CD4-positive, alpha-beta T cell (primary cell): ENCODE data around the gene OR4C6. TPM values are rescaled to one million over a fixed set of nuclear protein-coding genes. Genes with fewer than 3 reads are reported as not detected.

Experiments used
- ATAC-seq: fragments of 200-7000 bp; cut with Tn5 transposase; one replicate; pipeline ENCODE4 v1.10.0; 2022; ENCODE audit warnings: mild to moderate bottlenecking; ENCODE audit not compliant: poor library complexity
- CTCF ChIA-PET: fragments of 350-600 bp; sonication (Branson Sonifier 250); formaldehyde crosslinking; loops from one replicate; lab custom pipeline; 2021; ENCODE audit warnings: antibody characterized with exemption, inconsistent platforms; lab: Charles Lee
- POLR2A ChIA-PET: fragments of 350-600 bp; sonication (Branson Sonifier 250); formaldehyde crosslinking; loops from one replicate; lab custom pipeline; 2021; ENCODE audit warnings: antibody characterized with exemption, inconsistent platforms; lab: Charles Lee
- DNase-seq, 14 experiments: peaks; one replicate each; pipeline ENCODE4 v3.0.0-alpha.2; 2013 to 2020; ENCODE audit warnings: mixed read lengths in 2 of 14
- H3K27ac ChIP-seq, 2 donors: one replicate each; pipeline versions ENCODE4 v1.5.1 to v1.7.0; 2013; ENCODE audit warnings: low read length in 2 of 2, low read depth in 1 of 2, mild to moderate bottlenecking in 1 of 2
- H3K27me3 ChIP-seq, 2 experiments: 1 replicate in 1 of 2; 2 replicates in 1 of 2; pipeline versions ENCODE4 v1.6.1 to v1.7.0; 2013; ENCODE audit warnings: low read length in 2 of 2, control low read depth in 1 of 2, mild to moderate bottlenecking in 1 of 2, moderate library complexity in 1 of 2; ENCODE audit not compliant: insufficient read depth in 2 of 2, control insufficient read depth in 1 of 2
- H3K36me3 ChIP-seq: one replicate; pipeline ENCODE4 v1.6.1; 2013; ENCODE audit warnings: low read length, control low read depth; ENCODE audit not compliant: insufficient read depth
- H3K4me1 ChIP-seq: one replicate; pipeline ENCODE4 v1.6.1; 2013; ENCODE audit warnings: low read length, control low read depth; ENCODE audit not compliant: insufficient read depth
- H3K4me3 ChIP-seq: one replicate; pipeline ENCODE4 v1.5.1; 2013; ENCODE audit warnings: mild to moderate bottlenecking, low read length, moderate library complexity
- H3K9me3 ChIP-seq, 2 experiments: 1 replicate in 1 of 2; 2 replicates in 1 of 2; pipeline versions ENCODE4 v1.6.1 to v1.7.0; 2013; ENCODE audit warnings: low read length in 2 of 2, mild to moderate bottlenecking in 2 of 2, control low read depth in 1 of 2, moderate library complexity in 1 of 2; ENCODE audit not compliant: control insufficient read depth in 1 of 2, insufficient read depth in 1 of 2
- H3K27ac Mint-ChIP-seq: one replicate; pipeline ENCODE4 v1.8.0; 2020; ENCODE audit warnings: mixed read lengths
- H3K27me3 Mint-ChIP-seq: one replicate; pipeline ENCODE4 v1.8.0; 2021; ENCODE audit warnings: mixed read lengths
- H3K36me3 Mint-ChIP-seq: one replicate; pipeline ENCODE4 v1.8.0; 2021; ENCODE audit warnings: low read depth, mixed read lengths
- H3K4me1 Mint-ChIP-seq: one replicate; pipeline ENCODE4 v1.8.0; 2021; ENCODE audit warnings: low read depth, mixed read lengths
- H3K4me3 Mint-ChIP-seq: one replicate; pipeline ENCODE4 v1.8.0; 2020; ENCODE audit warnings: mild to moderate bottlenecking, mixed read lengths
- H3K9me3 Mint-ChIP-seq: one replicate; pipeline ENCODE4 v1.8.0; 2020; ENCODE audit warnings: mixed read lengths
- CTCF ChIP-seq: fragments of 200-600 bp; IDR thresholded peaks from one replicate; pipeline ENCODE4 v1.8.0; 2022; ENCODE audit warnings: antibody characterized with exemption, mild to moderate bottlenecking
- intact Hi-C, 2 experiments: fragments of 100-400 bp; cut with DNase I in 1 of 2; cut with micrococcal nuclease in 1 of 2; formaldehyde crosslinking; loops; one replicate each; pipeline versions ENCODE4 v1.15.1 to v1.9.0; 2023 to 2025; cut with DNase I, micrococcal nuclease
- total RNA-seq, 174 experiments: library from RNA in 2 of 174; stranded (reverse) in 2 of 174; gene quantifications; one replicate each; pipeline ENCODE4 v1.2.3 and lab custom pipeline; 2021 to 2026

The OR4C6 gene
- total RNA-seq, 2 experiments from 2014 or later, result not detected

- H3K4me3 ChIP-seq, result no peak overlapping the region
- H3K4me3 Mint-ChIP-seq, result no peak overlapping the region
- no peak for DNase-seq
- H3K27me3 Mint-ChIP-seq, result no peaks in the 10 kb centered on the region
- H3K36me3 Mint-ChIP-seq, result no peaks in the 10 kb centered on the region
- no peaks in the 10 kb centered on the region for H3K27me3 ChIP-seq
- intact Hi-C loops, result no loop called here
- no peak overlapping the region for H3K27ac ChIP-seq
- CTCF ChIA-PET, result no interaction called here
- TF ChIP-seq CTCF, result no peak
- no peak for ATAC-seq
- POLR2A ChIA-PET, result no interaction called here
- H3K4me1 Mint-ChIP-seq, result no peaks in the 10 kb centered on the region
- no peaks in the 10 kb centered on the region for H3K4me1 ChIP-seq
- H3K27ac Mint-ChIP-seq, result no peak overlapping the region
- H3K9me3 Mint-ChIP-seq, result peaks cover 19% of the 10 kb centered on the region
- H3K36me3 ChIP-seq, result no peaks in the 10 kb centered on the region
- H3K9me3 ChIP-seq, result peaks cover 0 to 5% of the 10 kb centered on the region in 2 experiments
Observed at GRCh38 chr11:55707029-55707428, 45.0 kb downstream of the OR4C6 start.

- DNase-seq (no peak), ATAC-seq (no peak)
- intact Hi-C loops, result no loop called here
- Mint-ChIP-seq H3K36me3 (no peaks in the 10 kb centered on the region), H3K4me3 (no peak overlapping the region), H3K27me3 (no peaks in the 10 kb centered on the region), H3K4me1 (no peaks in the 10 kb centered on the region), H3K9me3 (peaks cover 5% of the 10 kb centered on the region), H3K27ac (no peak overlapping the region)
- Histone ChIP-seq H3K4me3 (no peak overlapping the region), H3K36me3 (no peaks in the 10 kb centered on the region), H3K27ac (no peak overlapping the region), H3K9me3 (peaks cover 0 to 5% of the 10 kb centered on the region in 2 experiments), H3K27me3 (no peaks in the 10 kb centered on the region), H3K4me1 (no peaks in the 10 kb centered on the region)
- TF ChIP-seq CTCF, result no peak
- POLR2A ChIA-PET, result no interaction called here
- CTCF ChIA-PET, result no interaction called here
Observed at GRCh38 chr11:55714982-55715888, 53.2 kb downstream of the OR4C6 start.

Other genes starting within 250 kb of the OR4C6 start
- gene OR4C15, start 107.7 kb upstream of the OR4C6 start, total RNA-seq, result not detected
- gene OR4C16, start 90.1 kb upstream of the OR4C6 start, total RNA-seq, result not detected
- gene OR4C11, start 54.6 kb upstream of the OR4C6 start, total RNA-seq, result not detected
- not detected for gene OR4P4, start 27.1 kb upstream of the OR4C6 start, total RNA-seq
- not detected for gene OR4S2, start 13.9 kb upstream of the OR4C6 start, total RNA-seq
- not detected for gene OR5D13, start 111.2 kb downstream of the OR4C6 start, total RNA-seq
- gene OR5D14, start 133.4 kb downstream of the OR4C6 start, total RNA-seq, result not detected
- not detected for gene OR5L1, start 149.2 kb downstream of the OR4C6 start, total RNA-seq
- not detected for gene OR5D18, start 157.4 kb downstream of the OR4C6 start, total RNA-seq
- gene OR5L2, start 165.0 kb downstream of the OR4C6 start, total RNA-seq, result not detected
- not detected for gene OR5D16, start 176.6 kb downstream of the OR4C6 start, total RNA-seq
- gene TRIM51, start 221.1 kb downstream of the OR4C6 start, total RNA-seq, result not detected